Glomerular visceral epithelial cell (primary cell): ENCODE results near the gene GSE1.

Experiments used
- DNase-seq: peaks from one replicate; pipeline ENCODE4 v3.0.0-alpha.2; 2016; ENCODE audit errors: extremely low spot score

GSE1 gene

DNA sequence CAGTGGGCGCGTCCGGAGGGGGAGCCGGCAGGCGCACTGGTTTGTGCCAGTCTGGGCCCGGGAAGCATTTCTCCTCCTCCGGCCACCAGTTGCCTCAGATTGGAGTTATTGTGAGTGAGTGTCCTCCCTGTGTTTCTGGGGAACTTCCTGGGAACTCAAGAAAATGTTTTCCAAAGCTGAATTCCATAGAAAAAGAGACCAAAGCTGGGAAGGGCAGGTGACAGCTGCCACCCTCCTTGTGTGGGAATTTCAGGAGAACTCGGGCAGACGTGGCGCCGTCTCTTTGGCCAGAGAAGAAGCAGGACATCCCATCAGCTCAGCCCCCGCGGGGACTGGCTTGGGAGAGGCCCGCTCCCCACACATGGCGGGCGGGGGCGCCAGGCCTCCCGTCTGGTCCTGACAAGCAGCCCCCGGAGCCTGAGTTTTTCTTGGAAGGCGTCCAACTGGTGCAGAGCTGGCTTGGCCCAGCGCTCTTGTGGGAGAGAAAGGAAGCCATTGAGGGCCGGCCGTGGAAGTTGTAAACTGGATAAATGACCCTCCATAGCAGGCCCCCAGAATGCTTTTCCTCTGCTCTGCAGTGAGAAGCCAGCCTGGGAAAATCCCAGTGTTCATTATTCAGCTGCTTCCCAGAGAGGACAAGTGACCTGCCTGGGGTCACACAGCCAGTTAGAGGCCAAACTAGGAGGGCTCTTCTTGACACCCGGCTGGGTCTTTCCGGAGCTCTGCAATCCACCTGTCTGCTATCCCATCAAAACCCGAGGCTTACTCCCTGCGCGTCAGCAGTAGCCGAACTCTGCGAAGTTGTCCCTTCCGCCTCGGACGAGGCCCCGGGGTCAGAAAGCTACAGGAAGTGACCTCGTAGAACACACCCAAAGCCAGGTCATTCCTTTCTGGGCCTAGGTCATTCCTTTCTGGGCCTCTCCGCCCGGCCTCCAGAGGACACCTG is 39.2 kb upstream of the GSE1 start:
- peak; percentile 6 for DNase-seq

DNA sequence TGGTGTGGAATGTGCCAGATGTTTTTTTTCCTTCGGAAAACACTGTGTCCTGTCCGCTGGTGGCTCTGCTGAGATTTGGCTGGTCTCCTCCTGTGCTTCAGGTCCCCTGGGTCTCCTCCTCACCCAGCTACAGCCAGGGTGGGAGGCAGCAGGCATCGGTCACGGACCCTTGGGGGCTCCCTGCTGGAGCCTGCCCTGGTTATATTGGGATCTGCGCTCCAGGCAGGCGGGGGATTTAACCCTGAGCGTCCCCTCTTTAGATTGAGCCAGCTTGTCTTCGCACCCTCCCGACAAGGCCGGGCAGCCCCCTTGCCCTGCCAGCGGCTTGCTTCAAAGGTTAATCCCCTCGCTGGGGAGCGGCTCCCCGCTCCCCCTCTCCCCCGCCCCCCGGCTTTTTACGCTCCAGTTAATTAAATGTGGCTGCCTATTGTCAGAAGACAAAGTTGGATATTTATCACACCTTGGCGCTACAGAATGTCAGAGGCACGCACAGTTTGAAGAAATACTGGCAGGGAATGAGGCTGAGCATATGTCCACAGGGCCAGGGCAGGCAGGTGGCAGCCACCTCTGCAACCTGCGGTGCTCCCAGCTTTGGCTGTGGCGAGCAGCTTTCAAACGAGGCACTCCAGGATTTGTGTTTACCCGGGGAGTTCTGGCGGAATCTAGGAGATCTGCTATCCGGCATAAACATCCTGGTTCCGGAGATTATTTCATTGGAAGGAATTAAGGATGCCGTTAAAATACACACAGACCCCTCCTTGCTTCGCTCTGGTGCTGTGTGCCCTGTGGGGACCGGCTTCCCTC is 38.2 kb upstream of the GSE1 start:
- no peak for DNase-seq

DNA sequence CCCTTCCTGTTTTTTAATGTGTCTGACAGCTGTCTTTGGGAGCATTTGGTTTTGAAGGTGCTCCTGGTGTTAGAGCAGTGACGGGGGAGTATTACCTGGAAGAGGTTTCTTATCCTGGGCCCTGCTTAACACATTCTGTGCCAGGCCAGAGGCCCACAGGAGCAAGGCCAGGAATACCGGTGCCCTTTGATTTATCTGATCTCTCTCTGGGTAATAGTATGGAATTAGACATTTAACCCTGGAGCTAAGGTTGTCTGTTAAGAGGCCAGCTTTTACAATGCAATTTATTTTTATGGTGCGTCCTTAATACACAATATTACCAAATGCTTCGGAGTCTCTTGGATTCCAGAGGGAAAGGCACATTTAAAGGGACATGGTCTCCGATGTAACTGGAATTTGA is 37.2 kb upstream of the GSE1 start:
- DNase-seq: no peak

DNA sequence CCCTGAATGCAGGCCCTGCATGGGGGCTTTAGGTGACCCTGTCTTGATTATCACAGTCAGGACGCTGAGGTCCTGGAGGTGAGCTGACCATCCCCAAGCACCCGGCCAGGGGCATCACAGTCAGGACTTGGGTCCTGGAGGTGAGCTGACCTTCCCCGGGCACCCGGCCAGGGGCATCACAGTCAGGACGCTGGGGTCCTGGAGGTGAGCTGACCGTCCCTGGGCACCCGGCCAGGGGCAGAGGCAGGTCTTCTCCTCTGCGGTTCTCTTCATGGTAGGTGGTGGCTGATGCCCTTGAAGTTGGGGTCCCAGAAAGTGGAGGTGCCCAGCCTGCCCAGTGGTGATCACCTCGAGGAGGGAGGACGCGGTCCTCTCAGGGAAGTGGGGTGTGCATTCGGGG is 36.2 kb upstream of the GSE1 start:
- no peak for DNase-seq

DNA sequence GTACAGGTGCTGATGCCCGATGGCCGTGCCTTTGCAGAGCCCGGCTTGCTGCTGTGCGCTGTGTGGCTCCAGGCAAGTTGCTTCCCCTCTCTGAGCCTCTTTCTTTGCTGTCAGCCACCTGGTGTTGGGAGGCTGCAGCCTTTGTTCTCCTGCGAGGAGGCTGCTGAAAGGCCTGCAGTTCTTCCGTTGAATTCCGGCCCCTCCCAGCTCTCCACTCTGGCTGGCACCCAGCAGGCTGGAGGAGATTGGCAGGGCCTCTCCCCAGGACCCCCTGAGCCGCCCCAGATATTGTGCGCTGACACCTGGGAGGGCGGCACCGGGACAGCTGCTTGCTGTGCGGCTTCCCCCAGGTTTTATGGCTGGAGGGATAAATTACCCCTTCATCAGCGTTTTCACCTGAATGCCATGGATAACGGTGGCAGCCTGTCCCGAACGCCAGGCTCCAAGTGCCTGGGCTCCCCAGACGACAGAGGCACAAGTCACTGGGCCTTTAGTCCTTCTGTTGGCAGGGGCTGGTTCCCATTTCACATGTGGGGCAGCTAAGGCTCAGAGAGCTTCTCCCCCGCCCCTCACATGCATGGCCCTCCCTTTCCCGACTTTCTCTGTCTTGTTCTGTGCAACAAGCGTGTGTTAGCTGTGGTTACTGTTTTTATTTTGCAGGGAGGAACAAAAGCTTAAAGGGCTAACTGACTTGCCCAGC is 35.1 kb upstream of the GSE1 start:
- DNase-seq: no peak

DNA sequence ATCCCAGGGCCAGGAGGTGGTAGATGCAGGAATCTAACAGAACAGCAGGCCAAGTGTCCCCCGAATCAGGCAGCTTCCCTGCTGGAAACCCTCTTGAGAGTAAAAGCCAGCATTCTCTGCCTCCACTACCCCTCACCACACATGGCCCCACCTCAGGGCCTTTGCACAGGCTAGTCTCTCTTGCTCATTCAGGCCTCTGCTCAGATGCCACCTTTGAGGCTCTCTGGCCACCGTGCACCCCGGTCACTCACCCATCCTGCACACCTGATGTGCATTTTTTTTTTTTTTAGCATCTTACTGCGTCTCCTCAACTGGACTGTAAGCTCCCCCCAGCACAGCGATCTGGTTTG is 34.5 kb upstream of the GSE1 start:
- DNase-seq: no peak

DNA sequence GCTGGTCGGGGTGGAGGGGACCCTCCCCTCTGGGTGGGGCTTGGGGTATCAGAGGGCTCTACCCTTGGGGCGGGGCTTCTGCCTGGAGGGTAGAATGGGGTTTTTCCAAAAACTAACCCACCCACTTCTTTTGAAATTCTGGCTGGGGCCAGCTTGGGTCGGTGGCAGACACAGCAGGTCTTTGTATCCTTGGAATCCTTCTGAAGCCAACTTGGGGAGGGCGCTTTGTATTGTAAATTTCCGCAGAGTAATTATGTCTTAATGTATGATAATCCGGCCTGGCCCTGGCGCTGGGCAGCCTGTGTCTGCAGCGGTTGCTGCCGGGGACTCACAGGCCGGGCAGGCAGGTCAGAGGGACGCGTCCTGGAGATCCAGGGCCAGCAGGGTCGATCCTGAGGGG is 33.9 kb upstream of the GSE1 start:
- no peak for DNase-seq

DNA sequence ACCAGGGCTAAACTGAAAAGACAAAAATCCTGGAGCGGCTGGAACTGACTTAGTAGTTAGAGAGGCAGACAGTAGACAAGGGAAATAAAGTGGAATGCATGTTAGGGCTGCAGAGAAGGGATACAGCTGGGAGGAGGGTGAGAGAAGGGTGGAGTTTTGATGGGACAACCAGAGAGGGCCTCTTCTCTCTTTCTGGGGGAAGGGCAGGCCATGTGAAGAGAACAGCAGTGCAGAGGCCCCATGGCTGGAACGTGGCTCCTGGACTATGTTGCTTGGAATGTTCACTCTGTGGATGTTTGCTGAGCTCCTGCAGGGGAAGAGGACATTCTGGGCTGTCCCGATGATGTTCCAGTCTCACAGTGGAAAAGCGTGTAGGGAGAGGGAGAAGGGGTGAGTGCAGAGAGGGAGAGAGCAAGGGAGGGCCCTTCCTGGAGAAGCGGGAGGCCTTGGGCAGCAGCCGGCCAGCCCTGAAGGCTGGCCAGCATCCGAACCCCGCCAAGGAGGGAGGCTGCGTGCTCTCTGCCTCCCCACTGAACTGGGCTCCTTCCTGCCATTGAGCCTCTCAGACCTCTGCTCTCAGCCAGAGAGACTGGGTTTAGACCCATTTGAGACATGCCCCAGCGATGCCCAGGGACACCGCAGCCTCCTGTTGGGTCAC is 33.1 kb upstream of the GSE1 start:
- no peak for DNase-seq

DNA sequence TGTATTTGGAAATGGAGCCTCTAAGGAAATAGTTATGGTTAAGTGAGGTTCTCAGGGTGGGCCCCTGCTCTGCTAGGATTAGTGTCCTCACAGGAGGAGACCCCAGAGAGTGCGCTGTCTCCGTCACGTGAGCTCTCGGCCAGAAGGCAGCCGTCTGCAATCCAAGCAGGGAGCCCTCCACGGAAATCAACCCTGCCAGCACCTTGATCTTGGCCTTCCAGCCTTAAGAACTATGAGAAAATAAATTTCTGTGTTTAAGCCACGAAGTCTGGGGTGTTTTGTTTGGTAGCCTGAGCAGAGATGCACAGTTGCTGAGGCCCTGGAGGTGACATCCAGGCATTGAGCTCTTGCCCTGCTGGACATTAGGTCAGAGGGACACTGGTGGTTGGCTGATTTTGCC is 32.4 kb upstream of the GSE1 start:
- no peak for DNase-seq

DNA sequence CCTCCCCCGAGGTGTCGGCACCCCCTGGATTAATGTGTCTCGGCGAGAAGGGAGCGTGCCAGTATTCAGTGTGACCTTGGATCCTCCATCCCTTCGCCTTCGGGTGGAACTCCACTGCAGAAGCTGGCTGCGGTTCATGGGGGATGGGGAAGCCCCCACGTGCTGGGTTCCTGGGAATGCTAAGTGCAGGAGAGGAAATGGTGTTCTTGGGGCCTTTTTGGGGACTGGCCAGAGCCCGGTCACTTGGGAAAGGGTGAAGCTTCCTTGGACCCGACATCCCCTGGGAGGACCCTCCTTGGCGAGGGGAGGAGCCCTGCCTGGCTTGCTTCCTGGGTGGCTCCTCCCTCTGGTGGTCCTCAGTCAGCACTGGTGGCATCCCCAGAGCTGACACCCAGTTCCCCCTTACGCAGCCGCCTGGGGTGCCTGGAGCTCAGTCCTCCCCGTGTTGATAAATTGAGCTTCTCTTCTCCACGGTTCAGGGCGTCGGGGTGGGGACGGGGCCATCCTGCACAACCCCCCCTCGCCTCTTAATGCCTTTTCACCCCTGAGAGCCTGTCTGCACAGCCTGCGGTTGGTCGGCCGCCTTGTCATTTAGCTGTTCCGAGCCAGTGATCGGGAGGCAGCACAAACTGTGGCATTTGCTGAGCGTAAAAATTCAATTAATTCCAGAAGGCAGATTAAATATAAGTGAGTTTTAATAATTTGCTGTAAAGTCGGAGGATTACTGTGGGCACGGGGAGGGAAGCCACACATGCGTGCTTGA is 30.7 kb upstream of the GSE1 start:
- DNase-seq: peak; percentile 50

DNA sequence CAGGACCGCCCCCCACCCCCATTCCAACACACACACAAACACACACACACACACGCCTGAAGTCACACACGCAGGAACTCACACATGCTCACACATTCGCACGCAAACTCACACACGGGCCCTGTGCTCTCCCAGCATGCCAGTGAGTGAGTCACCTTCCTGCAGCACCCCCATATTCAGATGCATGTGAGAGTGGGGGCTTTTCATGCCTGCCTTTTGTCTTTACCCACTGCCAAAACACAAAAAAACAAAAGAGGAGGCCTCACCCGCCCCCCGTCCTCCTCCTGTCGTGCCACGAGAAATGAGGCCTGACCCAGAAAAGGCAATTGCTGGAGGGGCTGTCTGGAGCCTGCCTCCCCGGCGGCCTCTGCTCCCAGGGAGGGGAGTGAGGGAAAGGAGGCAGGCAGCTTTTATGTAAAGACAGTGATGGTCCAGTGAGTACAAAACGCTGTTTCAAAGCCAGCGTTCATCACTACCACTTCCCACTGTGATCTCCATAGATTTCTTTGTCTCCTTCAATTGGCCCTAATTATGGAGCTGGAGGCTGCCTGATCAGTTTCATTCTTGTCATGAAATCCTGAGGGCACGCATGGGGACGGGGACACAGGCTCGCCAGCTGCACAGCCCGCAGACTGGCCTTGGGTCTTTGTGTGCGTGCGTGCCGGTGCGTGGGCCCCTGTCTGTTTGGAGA is 29.5 kb upstream of the GSE1 start:
- no peak for DNase-seq

DNA sequence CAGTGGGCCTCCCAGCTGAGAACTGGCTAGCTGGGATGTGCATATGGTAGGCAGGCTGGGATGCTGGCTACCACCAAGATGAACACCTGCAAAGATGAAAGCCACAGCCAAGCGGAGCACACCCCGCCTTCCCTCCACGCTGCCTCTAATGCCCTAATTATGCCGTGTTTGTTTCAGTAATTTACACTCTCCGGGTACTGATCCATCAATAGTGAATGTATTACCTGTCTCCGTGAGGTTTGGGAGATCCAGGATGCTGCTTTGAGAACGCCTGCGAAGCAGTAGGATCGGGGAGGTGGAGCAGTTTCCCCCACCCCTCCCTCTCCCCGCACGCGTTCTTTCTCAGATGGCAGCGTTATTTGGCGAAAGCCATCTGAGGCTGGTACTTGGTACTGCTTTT is 28.9 kb upstream of the GSE1 start:
- no peak for DNase-seq

DNA sequence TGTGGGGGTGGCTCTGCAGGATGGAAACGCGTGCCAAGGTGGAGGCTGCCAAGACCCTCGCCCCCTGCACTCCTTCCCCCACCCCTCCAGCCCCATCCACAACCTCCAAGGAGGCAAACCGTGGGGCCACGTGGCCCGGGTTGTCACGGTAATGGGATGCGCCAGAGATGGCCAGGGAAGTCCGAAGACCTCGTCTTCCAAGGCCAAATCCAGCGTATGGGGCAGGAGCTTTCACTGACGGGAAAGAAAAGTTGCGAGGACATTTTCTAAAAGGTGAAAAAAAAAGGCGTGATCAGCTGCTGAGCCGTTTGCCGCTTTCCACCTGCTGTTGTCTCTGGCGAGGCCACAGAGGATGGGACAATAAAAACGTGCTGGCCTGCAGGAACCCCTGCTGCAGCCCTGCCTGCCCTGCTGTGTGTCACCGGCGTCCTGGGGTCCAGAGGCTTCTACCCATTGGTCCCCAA is 28.3 kb upstream of the GSE1 start:
- no peak for DNase-seq

DNA sequence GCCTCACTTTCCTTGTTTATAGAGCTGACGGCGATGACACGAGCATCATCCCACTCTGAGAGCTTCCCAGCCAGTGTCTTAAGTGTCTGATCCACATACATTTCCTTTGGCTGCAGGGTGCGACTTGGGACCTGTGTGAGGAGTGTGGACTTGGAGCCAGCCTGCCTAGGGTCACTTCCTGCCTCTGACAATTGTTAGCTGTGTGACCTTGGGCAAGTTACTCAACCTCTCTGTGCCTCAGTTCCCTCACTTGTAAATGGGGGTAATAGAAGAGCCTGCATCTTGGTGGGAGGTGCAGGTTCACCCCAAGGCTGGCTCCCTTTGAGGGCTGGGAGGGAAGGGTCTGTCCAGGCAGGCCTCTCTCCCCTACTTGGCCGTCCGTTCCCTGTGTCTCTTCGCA is 27.4 kb upstream of the GSE1 start:
- no peak for DNase-seq

DNA sequence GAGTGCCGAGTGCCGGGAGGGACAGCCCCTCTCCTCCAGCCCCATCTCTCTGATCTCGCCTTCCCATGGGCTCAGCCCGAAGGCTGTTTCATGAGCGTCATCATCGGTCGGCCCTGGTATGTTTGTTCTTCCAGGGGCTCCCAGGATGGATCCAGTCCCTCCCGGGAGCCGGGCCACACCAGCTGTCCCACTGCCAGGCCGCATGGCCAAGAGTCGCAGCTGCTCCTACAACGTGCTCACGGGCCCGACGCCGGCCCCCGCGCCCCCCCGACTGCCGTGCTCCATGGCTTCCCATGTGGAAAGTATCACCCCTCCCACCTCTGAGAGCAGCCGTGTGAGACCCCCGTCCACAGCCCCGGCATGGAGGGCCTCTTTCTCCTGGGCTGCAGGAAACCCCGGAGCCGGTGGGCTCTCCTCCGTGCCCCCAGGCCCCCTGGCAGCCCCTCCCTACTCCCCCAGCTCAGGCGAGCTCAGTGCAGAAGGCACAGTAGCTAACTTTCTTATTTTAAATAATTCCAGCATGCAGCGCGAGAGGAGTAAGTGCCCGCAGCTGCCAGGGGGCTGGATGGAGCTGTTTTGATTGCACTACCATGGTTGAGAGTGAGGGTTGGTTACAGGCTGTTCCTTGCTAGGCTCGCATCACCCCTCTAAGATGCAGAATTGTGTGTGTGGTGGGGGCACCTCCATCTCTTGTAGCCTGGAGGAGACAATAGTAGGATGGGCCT is 26.6 kb upstream of the GSE1 start:
- DNase-seq: no peak

DNA sequence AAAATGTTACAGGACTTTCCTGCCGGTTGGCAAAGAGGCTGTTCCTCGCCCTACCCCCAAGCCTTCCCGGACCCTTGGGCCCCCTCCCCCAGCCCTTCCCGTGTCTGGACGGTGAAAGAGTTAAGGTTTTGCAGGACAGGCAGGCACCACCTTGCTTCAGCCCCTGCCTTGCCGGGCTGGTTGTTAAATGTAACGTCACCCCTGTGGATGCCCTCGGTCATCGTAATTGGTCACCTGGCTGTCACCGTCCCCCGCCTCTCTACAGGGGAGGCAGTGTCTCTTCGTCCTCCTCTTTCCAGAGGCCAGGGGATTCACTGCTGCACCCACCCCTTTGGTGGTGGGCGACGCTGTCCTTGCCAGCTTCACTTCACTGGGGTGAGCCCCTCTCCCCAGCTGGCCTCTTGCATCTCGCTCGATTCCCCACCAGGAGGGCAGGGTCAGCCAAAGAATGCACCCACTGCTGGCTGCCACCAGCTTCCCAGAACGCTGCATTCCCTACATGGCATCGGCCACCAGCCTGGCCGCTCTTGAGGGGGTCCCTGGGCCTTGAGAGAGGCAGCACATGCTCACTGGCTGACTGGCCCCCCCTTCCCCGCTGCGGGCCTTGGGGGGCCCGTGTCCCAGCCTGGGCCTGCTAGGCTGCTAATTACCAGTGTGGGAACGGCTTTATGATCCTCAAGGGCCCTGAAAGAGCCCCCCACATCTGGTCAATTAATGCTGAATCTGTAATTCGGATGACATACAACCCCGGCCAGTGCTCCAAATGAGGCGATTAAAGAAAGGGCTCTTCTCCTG is 25.2 kb upstream of the GSE1 start:
- DNase-seq: no peak

DNA sequence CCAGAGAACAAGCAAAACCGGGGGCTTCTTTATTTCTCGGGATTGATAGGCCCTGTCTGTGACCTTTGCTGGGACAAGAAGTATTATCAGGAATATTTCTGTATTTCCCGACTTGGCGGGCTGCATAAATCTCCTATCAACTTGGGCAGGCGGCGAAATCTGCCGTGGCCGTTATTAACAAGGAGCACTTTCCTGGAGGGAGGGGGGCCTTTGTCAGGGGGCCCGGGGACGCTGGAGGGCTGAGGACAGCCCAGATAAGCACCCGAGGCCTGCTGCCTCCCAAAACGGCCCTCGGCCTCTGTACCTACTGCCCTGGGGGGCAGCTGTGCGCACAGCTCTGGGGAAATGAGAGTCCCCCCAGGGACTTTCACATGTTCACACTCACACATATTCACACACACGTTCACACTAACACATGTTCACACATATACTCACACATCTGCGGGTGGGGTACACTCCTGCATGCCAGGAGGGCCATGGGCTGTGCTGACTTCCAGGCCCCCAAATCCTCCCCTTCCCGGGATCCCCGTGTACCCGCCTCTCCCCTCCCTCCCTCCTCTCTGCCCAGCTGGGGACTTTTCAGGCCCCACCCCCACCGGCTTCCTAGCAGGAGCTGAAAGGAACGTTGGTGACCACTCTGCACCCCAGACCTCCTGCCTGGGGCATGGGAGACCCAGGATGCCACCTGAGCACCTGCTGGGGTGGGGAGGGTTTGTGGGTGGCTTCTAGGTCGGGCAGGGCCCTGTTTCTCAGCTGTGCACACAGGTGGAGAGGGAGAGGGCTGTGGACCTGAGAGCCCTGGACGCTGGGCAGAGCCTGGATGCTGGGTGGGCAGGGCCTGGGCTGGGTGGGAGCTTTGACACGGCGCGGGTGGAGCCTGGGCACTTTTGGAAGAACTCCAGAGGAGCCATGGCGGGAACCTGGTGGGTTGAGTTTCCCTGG is 24.3 kb upstream of the GSE1 start:
- no peak for DNase-seq
